NCI-H2227 (cell line): Measurements from ENCODE around the gene AJAP1.
"Not testable (repeated sequence)": the region's sequence is repeated elsewhere in the genome, so short reads cannot be mapped to it uniquely, and the experiment has no call there.

Source experiments
- DNase-seq: peaks from one replicate; lab custom pipeline; 2025; ENCODE audit not compliant: unreplicated experiment; lab: John Stamatoyannopoulos, UW

AJAP1 gene, protein sequence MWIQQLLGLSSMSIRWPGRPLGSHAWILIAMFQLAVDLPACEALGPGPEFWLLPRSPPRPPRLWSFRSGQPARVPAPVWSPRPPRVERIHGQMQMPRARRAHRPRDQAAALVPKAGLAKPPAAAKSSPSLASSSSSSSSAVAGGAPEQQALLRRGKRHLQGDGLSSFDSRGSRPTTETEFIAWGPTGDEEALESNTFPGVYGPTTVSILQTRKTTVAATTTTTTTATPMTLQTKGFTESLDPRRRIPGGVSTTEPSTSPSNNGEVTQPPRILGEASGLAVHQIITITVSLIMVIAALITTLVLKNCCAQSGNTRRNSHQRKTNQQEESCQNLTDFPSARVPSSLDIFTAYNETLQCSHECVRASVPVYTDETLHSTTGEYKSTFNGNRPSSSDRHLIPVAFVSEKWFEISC

DNA sequence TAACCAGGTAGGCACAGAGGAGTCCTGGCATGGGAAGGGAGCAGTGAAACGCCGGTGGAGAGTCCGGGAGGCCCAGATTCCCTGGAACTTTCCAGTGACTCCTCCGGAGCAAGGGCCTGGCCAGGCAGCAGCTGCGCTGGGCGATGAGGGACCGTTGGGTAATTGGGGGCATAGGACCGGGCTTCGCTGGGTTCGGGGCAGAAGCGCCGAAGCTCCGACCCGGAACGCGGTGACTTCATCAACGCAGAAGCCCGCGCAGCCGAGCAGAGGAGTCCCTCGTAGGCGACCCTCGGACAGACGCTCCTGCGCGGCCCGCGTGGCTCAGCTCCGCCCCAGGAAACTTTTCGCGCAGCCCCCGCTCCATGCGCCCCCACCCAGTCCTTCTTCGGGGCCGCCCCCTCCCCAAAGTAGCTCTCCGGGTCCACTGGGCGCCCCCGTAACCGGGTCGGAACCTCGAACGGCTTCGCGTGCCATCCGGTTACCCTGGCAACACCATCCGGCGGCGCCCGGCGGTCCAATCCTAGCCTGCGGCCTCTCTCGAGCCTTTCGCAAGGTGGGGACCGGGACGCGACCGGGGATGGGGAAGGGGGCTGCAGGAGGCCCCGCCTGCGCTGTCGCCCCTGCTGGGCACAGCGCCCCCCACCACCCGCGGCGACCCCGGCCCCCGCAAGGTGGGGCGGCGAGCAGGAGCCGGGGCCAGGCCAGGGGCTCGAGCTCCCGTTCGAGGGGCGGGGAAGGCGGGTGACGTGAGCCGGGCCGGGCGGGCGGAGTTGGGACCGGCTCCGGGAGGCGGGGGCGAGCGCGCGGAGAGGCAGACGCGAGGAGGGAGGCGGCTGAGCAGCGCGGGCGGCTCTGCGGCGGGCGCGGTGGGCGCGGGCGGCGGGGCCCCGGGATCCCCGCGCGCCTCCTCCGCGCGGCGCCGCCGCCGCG is at the start of gene AJAP1:
AJAP1 (plus strand) TSS at position 814 of the 930 bp plus-strand sequence. CDS start 817 bp downstream, outside the sequence.
- peak; percentile 4 for DNase-seq

DNA sequence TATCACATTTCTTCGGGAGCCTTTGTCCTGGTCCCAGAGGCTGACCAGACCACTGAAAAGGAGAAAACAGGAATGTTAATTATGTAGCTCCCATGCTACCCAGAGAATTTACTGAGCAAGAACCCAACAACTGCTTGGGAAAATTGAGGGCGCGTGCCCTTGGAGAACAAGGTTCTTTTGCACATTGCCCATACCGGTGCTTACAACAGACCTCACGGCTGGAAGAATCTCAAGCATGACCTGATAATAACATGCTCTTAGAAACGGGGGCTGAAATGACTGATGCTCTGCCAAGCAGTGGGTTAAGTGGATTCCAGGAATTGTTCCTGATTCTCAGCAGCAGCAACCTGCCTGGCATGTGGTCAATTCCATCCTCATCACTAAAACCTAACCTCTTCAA is 49.3 kb upstream of the AJAP1 start:
- DNase-seq: no peak

DNA sequence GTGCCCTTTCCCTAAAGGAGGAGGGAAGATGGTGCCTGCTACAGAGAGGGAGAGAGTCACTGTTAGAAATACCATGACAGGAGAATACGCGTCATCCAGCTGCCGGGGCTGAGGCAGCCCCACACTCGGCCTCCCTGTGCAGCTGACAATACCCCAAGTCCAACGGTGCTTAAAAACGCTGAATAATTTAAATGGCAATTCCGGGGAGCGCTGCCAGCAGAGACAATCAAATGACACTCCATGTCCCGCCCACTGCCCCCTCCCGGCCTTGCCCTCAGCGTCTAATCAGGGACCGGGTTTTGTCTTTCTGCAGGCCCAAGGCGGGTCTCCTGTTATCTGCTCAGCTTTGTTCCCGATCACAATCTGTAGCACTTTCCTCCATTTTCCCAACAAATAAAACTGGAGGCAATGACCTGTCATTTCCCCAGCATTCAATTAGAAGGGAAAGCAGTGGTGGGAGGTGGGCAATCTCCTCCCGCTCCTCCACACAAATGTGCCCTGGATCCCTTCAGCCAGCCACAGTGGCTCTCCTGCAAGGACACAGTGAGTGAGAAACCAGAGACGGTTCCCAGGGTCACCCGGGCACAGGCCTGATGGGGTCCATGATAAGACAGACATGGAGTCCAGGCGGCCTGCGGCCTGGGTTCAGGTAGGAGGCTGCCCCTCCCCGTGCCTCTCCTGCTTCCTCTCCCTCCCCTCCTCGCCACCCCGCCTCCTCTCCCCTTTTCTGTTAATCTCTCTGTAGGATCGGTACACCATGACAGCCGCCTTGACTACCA is 42.7 kb upstream of the AJAP1 start:
- DNase-seq: no peak

DNA sequence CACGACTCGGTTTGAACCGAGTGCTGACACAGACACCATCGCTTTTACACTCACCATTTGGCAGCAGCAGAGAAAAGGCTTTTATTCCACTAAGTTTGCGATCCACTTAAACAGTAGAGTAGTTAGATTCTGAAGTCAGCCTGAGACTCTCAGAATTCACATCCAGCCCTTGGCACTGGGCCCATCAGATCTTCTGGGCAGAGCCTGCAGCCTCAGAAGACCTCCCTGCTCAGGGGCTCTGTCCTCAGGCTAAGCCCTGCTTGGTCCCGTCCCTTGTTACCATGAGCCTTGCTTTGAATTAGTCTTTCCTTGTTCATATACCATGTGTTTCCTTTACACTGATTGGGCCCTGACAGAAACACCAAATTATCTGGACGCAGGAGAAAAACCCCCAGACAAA is 41.4 kb upstream of the AJAP1 start:
- DNase-seq: no peak

DNA sequence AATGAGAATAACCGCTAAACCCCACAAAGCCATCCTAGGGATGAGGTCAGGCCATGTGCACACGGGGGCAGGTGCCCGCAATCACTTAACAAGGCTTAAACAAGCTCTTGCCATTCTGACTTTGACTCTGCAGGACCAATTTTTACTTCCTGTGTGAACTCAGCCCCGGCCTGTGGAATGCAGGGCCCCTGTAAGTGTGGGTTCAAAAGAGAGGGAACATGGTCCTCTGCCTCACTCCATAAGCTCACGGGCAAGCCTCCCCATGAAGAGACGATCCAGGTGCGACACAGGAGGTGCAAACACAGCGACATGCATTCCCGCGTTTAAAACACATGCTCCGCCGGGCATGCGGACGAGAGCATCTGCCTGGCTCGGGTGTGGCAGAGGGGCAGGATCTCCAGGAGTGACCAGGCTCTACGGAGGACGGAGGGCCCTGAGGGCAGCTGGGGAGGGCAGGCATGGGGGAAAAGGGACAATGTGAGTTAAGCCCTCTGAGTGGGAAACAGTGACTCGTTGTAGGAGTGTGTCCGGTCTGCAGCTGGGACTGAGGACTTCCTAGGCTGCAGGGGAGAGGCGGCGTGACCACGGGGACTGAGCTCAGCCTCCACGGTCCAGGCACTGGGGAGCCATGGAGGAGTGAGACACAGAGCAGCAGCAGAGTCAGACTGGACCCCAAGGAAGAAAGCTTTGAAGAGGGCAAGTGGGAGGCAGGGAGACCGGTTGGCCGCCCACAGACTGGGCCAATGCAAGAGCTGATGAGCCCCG is 40.6 kb upstream of the AJAP1 start:
- no peak for DNase-seq

DNA sequence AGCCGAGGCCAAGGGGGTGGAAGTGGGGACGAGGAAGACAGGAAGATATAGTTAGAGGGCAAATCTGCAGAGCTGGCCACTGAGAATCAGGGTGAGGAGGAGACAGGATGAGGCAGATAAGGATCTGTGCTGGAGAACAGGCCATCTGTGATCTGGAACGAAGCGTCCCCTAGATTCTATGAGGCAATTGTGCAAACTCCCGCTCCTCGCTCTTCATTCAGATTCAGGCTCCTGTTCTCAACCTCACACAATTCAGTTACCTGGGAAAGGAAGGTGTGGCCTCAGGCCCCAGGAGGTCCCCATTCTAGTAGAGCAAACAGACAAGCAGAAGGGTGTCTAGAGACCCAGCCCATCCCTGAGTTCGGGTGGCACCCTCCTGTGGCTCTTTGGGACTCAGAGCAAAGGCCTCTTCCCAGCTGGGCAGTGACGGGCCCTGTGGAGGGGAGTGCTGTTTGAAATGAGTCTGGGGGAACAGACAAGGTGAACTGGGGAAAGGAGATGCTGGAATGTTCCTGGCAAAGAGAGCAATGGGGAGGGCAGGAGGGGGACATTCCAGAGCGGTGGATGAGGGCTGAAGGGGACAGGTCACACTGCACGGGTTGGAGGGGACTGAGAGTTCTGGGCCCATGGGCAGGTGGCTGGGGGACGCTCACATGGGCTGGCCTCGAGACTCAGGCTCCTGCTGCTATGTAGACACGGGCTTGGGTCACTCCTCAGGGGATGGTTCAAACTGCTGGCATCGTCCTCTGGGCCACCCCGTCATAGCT is 39.9 kb upstream of the AJAP1 start:
- DNase-seq: no peak

DNA sequence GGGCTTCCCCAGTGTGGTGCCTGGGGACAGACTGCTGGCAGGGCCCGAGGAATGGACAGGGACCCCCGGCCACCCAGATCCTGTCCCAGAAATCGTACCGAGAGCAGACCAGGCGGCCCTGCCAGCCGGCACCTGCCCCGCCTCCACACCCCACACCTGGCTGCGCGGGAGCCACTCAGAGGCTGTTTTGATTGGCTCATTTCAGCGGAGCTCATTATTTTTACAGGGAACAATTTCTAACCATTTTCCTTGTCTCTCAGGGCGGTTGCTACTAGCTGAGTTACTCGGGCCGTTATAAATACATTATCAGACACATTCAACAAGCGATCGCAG is 39.3 kb upstream of the AJAP1 start:
- DNase-seq: no peak

DNA sequence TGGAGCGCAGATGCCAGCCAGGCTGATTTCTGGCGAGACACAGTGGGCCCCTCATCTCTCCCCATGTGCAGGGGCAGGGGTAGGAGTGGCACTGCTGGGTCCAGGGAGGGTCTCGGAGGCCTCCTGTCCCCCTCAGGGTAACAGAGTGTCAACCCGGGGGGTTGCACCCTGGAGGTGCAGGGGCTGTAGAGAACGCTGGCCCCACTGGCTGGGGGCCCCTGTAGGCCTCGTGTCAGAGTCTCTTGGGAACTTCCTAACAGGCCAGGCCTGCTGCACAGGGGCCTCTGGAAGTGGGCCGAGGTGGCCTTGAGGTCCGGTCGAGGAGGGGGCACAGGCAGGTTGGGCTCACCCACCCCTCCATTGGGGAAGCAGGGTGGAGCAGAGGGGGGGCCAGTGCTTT is 38.9 kb upstream of the AJAP1 start:
- no peak for DNase-seq

DNA sequence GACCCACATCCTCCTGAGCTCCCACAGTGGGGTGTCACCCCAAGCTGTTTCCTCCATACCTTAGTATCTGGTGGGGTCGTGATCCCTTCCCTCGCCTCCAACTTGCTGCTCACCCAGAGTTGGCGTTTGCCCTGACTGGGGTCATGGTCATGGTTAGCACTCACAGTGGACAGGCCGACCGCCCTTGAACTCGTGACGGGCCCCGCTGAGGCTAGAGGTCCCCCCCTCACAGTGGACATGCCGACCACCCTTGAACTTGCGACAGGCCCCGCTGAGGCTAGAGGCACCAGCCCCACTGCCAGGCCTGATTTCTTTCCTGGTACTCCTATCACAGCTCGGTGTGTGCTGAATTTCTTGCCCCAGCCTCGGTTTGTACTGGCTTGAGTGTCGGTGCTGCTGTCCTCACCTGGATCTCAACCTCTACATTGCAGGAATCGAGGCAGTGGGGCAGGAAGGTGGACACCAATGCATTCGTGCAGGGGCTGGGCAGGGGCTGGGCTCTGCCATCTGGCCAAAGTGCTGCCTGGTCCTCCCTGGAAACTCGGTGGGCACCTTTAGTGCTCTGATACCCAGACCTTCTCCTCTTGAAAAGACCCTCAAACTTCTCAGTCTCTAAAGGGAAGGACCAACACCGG is 37.5 kb upstream of the AJAP1 start:
- DNase-seq: no peak

DNA sequence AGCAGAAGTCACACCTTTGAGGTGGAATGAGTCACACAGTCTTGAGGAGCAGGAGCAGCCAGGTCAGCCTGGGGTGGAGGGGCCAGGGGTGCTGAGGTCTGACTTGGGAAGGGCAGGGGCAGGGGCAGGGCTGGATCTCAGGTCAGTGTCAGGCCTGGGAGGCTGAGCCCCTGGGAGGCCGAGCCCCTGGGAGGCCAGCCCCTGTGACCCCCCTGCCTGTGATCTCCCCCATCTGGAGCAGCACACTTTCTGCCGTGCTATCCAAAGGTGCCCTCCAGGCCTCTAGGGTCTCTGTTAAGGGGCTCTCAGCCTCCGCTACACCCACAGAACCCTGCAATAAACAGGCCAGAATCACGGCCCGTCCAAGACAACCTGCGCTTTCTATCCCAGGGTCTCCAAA is 36.9 kb upstream of the AJAP1 start:
- no peak for DNase-seq

DNA sequence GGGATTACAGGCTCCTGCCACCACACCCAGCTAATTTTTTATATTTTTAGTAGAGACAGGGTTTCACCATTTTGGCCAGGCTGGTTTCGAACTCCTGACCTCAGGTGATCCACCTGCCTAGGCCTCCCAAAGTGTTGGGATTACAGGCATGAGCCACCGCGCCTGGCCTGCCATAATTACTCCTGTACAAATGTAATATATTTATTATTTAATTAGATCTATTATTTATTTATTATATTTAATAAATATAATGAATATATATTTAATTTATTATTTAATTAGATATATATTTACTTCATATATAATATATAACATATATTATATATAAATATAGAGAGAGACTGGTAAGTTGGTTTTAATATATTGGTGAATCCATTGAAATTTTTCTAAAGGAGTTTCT is 35.6 kb upstream of the AJAP1 start:
- DNase-seq: not testable (repeated sequence)

DNA sequence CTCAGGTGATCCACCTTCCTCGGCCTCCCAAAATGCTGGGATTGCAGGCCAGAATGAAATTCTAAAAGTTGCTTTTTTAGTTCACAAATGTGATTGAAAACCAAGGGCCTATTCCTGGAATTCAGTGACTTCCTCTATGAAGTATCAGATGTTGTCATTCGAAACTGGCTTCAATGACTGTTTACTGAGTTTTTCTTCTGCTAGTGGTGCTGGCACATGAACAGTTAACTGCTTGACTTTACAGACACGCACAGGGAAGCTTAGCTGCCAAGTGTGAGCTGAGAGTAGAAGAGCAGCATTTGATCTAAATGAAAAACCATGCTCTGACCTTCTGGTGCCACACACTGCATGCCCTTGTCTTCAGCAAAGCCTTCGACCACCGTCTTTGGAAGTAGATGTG is 32.8 kb upstream of the AJAP1 start:
- DNase-seq: no peak

DNA sequence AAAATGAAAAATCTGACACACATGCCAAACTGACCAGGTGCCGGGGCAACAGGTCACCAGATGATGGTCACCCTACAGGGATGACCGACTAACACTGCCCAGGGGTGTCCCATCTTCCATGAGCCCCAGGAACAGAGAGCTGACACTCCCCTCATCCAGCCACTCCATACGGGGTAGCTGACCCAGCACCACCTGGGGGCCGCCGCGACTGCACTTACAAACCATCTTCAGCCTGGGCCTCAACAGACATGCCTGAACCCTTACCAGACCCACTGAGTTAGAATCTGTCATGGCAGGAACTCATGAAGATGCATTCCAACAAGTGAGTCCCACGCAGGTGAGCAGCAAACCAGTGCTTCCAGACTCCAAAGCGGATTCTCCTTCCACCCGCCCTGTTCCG is 31.6 kb upstream of the AJAP1 start:
- no peak for DNase-seq

DNA sequence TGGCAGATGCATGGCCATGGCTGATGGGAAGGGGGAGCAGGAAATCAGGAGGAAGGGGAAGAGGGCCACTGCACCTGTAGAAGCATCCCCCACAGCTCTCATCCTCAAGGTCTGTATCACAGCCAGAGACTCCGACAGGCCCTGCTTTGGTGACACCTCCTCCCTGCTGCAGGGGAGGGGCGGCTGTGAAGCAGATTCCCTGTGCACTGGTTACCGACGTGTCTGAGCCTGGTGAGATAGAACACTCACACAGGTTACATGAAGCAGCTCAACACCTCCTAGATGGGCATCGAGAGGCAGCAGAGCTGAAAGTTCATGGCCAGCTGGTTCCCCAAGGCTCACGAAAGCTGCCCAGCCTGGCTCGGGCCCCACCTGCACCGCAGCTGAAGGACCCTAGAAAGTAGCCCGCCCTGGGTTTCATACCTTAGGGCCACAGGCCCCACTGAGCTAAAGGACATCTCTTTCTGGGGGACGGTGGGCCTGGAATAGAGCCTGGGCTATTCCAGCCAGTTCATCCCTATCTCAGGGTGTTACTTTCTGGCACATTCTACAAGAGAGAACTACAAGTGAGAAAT is 30.2 kb upstream of the AJAP1 start:
- no peak for DNase-seq

DNA sequence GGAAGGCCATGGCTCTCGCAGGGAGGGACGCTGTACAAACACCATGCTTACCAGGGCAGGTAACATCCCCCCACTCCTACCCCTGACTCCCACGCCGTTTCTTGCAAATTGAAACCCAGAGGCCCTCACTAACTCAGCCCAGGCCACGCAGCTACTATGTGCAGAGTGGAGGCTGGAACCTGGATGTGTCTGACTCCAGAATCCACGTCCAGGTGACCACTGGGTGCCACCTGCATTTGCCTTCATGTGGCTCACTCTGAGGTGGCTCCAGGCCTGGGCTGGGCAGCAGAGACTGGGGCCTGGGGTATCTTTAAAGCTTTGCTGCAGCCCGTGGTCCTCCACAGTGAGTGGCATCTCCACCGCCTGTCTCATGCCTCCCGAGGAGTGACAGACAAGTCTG is 29.6 kb upstream of the AJAP1 start:
- DNase-seq: no peak

DNA sequence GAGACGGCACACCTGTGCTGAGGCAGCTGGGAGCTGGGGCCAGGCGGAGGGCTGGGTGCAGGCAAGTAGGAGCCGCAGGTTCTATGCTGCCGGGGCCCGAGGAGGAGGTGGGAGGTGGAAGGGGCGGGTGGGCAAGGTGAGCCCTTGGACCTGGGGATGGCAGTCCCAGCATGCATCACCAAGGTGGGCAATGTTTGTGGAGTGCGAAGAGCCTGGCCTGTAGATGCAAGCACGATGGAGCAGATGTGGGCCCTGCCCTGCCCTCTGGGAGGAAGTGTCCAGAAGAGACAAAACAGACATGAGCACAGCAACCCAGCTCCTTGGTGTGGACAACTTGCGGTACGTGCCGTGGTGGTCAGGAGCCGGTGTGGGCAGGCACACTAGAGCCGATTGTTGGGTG is 28.3 kb upstream of the AJAP1 start:
- DNase-seq: no peak

DNA sequence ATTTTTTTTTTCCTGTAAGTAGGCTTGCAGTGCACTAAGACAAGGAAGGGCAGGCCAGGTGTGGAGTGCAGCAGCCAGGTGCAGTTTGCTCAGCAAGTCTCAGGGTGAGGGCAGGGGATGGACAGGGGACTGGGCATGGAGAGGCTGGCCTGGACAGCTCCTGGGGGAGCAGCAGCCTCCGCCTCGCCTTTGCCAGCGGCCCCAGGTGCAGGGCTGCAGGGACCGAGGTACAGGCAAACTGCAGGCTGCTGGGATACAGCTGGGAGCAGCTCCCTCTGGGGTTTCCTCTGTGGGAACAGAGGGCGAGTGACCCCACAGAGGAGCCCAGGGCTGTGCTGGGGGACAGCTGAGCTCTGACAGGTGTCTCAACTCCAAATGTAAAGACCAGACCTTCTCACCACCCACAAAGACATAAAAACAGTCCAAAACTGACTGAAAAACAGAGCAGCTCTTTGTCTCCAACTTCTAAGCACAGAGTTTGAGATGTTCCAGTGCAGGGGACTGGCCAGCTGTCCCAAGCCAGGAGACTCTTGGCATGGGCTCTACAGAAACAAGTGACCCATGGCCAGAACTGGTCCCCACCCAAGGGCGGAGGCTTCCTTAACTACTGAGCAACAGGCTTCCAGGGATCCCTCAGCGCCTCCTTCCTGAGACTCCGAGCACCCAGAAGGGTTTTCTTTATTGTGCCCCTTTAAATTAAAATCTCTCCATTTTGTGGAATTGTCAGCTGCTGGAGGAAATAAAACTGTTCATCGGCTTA is 27.7 kb upstream of the AJAP1 start:
- no peak for DNase-seq

DNA sequence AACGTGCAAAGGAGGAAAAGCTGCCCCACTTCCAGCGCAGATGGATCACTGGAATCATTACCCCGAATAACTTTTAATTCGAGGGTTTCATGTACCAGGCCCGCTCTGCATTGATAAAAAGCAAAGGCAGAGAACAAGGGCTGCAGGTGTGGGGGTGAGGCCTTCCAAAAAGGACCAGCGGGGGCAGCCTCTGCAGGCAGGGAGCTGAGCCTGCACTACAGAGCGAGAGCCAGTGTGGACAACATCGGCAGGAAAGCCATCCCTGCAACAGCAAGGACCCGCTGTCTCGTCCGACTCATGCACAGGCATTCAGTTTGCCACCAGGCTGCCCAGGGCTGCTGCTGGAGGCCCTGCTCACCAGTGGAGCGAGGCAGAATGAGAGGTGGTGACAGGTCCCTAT is 27.1 kb upstream of the AJAP1 start:
- DNase-seq: no peak
